Stimulated activated CD8-positive, alpha-beta memory T cell treated with anti-CD3 and anti-CD28 coated beads, Interleukin-12 subunit alpha, Interleukin-12 subunit beta, amount 100 ng/mL, for 24 hours (primary cell): Measurements from ENCODE around the gene OIP5.
"Not testable (repeated sequence)": the region's sequence is repeated elsewhere in the genome, so short reads cannot be mapped to it uniquely, and the experiment has no call there.

Experiments
- DNase-seq: peaks from one replicate; pipeline ENCODE4 v3.0.0-alpha.2; 2020; ENCODE audit errors: extremely low read depth

OIP5 gene

DNA sequence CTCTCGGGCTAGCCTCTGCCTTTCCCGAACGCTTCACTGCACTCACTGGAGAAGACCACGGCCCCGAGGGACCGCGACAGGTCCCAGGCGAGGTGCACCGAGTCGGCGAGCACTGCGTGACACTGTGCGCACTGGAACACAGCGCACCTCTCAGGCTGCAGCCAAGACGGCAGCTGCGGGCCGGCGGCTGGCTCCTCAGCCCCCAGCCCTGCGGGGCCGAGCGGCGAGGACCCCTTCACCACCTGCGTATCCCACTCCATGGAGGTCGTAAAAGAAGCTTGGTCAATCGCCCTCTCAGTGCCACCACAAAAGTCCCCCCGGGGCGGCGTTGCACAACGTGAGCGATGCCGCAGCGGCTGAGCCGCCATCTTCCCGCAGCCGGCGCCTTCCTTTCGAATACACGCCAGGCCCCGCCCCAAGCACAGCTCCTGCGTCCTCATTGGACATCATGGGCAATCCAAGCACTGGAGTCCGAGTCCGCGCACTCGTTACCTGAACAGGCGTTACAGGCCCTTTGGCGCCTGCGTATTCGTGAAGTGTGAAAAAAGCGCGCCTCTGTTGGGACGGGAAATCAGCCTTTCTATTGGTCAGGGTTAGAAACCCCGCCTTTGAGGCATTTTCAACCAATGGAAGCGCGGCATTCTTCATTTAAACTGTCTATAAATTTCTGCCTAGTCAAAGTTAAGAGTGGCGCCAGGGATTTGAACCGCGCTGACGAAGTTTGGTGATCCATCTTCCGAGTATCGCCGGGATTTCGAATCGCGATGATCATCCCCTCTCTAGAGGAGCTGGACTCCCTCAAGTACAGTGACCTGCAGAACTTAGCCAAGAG lies at the start of gene OIP5, which contains the start of gene NUSAP1:
OIP5 (minus strand) TSS at position 398 of the 832 bp plus-strand sequence; CDS start at position 368, 30 bp downstream.
NUSAP1 (plus strand) TSS at position 688 of the 832 bp plus-strand sequence; CDS start at position 765, 77 bp downstream.
- peak; percentile 95 for DNase-seq

DNA sequence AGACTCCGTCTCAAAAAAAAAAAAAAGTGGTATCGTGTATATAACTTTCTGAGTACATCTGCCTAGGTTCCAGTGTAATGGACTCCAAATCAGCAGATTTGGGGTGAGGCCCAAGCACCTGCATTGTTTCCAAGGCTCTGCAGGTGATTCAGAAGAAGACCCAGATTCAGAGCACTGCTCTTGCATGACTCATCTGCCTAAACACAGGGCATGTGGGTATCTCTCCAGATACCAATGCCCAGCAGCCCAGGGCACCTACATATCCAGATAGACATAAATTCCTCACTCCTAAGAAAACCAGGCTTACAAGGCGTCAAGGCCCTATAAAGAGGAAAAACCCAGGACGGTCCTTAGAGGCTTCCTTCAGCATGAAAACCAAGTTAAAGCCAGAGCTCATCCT lies 45.6 kb upstream of the OIP5 start:
- DNase-seq = no peak

- DNase-seq = no peak
Observed at GRCh38 chr15:41367418-41367817, 35.0 kb upstream of the OIP5 start.

DNA sequence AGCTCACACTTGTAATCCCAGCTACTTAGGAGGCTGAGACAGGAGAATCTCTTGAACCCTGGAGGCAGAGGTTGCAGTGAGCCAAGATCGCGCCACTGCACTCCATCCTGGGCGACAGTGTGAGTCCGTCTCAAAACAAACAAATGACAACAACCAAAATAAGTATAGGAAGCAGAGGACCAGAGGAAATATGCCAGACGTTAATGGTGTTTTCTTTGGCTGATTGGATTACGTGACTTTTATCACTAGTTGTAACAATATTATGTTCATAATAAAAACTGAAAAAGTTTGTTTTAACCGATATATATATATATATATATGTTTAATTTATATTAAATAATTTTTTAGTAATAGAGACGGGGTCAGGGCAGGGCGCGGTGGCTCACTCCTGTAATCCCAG lies 22.0 kb upstream of the OIP5 start:
- DNase-seq = no peak

GRCh38 chr15:41350057-41350717 lies 17.8 kb upstream of the OIP5 start:
- DNase-seq = no peak

GRCh38 chr15:41347236-41347635 lies 14.8 kb upstream of the OIP5 start:
- DNase-seq = no peak

DNA sequence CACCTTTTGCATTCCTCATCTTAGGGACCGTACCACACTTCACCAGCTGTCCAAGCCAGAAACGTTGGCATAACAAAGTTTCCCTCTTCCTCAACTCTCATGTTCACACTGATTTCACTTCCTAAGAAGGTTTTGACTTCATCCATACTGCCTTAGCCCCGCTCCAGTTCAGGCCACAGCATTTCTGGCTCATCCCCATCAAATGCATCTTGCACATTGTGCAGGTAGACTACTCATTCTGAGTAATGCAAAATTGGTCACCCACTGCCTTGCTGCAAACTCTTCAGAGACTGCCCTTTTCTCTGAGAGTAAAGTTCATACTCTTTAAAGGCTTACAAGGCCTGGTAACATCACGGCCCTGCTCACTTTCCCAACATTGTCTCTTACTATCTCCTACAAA lies 9.1 kb upstream of the OIP5 start:
- DNase-seq = no peak

GRCh38 chr15:41340189-41340695 lies 7.9 kb upstream of the OIP5 start:
- no peak for DNase-seq

GRCh38 chr15:41337631-41338522 lies 5.5 kb upstream of the OIP5 start:
- DNase-seq = no peak

DNA sequence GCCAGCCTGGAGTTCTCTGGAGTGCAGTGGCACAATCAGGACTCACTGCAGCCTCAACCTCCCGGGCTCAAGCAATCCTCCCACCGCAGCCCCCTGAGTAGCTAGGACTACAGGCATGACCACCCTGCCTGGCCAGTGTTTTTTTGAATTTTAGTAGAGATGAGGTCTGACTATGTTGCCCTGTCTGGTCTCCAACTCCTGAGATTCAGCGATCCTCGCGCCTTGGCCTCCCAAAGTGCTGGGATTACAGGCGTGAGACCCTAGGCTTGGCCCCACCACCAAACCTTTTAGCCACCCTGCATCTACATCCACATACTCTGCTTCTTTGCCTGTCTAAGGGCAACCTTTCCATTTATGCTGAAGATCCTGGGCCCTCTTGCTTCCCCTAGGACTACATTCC lies 4.7 kb upstream of the OIP5 start:
- no peak for DNase-seq

DNA sequence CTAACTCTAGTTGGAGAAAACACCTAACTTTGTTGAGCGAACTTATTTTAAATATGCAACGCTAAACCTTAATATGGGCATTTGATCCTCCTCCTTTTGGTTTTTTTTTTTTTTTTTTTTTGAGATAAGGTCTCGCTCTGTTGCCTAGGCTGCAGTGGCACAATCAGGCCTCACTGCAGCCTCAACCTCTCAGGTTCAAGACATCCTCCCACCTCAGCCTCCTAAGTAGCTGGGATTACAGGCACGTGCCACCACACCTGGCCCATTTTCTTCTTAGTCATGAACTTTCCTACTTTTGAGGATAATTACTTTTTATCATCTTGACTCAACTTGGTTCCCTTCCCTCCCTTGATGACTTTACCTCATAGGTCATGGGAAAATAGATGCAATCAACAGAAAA lies 4.2 kb upstream of the OIP5 start:
- DNase-seq = no peak

GRCh38 chr15:41334293-41335120 lies 2.1 kb upstream of the OIP5 start:
- DNase-seq = no peak

- no peak for DNase-seq
Observed at GRCh38 chr15:41333026-41333562, 703 bp upstream of the OIP5 start.

DNA sequence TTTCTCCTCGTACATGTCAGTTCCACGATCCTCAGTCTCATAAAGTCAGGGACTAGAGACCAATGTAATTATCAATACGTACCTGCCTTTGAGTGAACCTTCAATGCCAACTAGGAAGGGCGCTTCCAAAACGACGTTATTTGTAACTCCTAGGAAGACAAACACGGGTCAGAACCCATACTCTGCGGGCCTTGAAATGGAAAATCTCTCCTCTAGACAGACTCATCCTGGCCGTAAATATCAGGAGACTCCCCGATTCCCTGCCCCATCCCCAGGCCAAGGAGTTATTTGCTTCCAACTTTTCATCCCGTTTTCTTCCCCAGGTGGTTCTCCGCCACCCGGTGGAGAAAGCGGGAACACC lies 578 bp downstream of the OIP5 start:
- DNase-seq = no peak

- DNase-seq = no peak
Observed at GRCh38 chr15:41331281-41331680, 1.1 kb downstream of the OIP5 start.

DNA sequence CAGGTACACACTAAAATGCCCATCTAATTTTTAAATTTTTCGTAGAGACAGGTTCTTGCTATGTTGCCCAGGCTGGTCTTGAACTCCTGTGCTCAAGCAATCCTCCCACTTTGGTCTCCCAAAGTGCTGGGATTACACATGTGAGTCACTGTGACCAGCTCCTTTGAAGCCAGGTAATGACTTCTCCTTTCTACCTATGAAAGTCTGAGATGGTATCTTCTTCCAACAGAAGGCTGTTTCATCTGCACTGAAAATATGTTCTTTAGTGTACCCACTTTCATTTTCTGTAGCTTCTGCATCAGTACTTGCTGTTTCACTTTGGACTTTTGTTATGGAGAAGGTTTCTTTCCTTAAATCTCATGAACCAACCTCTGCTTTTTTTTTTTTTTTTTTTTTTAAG lies 8.8 kb downstream of the OIP5 start:
- DNase-seq = no peak

DNA sequence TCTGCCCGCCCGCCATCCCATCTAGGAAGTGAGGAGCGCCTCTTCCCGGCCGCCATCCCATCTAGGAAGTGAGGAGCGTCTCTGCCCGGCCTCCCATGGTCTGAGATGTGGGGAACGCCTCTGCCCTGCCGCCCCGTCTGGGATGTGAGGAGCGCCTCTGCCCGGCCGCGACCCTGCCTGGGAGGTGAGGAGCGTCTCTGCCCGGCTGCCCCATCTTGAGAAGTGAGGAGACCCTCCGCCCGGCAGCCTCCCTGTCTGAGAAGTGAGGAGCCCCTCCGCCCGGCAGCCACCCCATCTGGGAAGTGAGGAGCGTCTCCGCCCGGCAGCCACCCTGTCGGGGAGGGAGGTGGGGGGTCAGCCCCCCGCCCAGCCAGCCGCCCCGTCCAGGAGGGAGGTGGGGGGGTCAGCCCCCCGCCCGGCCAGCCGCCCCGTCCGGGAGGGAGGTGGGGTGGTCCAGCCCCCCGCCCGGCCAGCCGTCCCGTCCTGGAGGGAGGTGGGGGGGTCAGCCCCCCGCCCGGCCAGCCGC lies 11.5 kb downstream of the OIP5 start:
- not testable (repeated sequence) for DNase-seq

DNA sequence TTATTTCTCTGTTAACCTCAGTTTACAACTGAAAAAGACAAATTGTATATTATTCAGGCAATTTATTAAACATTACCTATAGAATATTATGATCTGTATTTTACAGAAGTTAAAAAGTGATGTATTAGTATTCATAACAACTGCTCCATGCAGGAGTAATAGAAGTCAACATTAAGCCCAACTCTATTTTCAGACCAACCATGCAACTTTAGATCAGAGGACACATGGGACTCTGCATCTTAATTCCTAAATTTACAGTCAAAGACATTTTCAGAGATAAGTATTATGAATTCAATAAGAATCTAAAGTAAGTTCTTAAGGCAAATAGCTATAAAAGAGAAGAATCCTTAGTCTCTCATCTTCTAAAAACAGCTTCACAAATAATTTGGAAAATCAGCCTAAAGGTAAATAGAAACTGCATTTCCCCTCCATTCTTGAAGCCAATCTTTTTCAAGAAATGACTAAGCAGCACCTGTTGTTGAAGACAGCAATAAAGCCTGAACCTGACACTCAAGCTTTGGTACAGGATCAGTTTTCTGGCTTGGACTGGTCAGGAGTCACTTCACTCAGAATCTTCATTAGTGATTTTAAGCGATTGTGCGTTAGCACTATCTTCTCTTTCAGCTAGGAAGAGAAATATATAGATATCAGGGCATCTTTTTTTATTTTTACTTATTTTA lies 23.0 kb downstream of the OIP5 start:
- DNase-seq = no peak

DNA sequence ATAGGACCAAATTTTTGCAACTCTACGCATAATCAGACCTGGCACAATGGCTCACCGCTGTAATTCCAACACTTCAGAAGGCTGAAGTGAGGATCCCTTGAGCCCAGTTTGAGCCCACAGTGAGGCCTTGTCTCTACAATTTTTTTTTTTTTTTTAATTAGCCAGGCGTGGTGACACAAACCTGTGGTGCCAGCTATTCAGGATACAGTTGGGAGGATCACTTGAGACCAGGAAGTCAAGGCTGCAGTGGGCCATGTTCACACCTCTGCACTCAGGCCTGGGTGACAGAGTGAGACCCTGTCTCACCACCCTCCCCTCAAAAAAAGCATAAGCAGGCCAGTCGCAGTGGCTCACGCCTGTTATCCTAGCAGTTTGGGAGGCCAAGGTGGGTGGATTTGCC lies 24.7 kb downstream of the OIP5 start:
- no peak for DNase-seq

GRCh38 chr15:41304149-41304770 lies 28.1 kb downstream of the OIP5 start:
- DNase-seq = no peak
